Tibial artery (tissue), 4 donors: ENCODE results near the gene SSC5D.

Source experiments
- DNase-seq, 2 donors: peaks; one replicate each; pipeline ENCODE4 v3.0.0-alpha.2; 2019
- H3K27ac ChIP-seq, 2 donors: fragments of 200-600 bp; sonication (generic) in 1 of 2; 1 replicate in 1 of 2; 2 replicates in 1 of 2; pipeline ENCODE4 v1.5.1; 2018 to 2019; ENCODE audit warnings: mild to moderate bottlenecking in 1 of 2
- H3K27me3 ChIP-seq, 2 donors: fragments of 200-600 bp; sonication (generic) in 1 of 2; one replicate each; pipeline versions ENCODE4 v1.5.1 to v1.6.0; 2016 to 2019
- H3K36me3 ChIP-seq, 3 donors: fragments of 200-600 bp; sonication (generic) in 2 of 3; one replicate each; pipeline ENCODE4 v1.5.1; 2016 to 2019; ENCODE audit warnings: mild to moderate bottlenecking in 2 of 3
- H3K4me1 ChIP-seq, 4 donors: fragments of 200-600 bp; sonication (generic) in 2 of 4; 1 replicate in 3 of 4; 2 replicates in 1 of 4; pipeline ENCODE4 v1.5.1; 2016 to 2019
- H3K4me3 ChIP-seq, 2 donors: fragments of 200-600 bp; sonication (generic) in 1 of 2; 1 replicate in 1 of 2; 2 replicates in 1 of 2; pipeline ENCODE4 v1.5.1; 2018 to 2019; ENCODE audit warnings: mild to moderate bottlenecking in 2 of 2
- H3K9me3 ChIP-seq, 3 donors: fragments of 200-600 bp; sonication (generic) in 1 of 3; one replicate each; pipeline ENCODE4 v1.5.1; 2016 to 2019
- intact Hi-C: fragments of 100-400 bp; cut with DNase I; formaldehyde crosslinking; loops from one replicate; pipeline ENCODE4 v1.15.0; 2023; ENCODE audit warnings: low total_unique reads
- TF ChIP-seq, protein P1 (sequence below), 2 experiments: fragments of 200-600 bp in 1 of 2; fragments of 450-650 bp in 1 of 2; IDR thresholded peaks; one replicate each; pipeline ENCODE4 v1.5.1; 2017 to 2019; ENCODE audit warnings: antibody characterized with exemption in 2 of 2, mild to moderate bottlenecking in 1 of 2, moderate library complexity in 1 of 2

Gene SSC5D

DNA sequence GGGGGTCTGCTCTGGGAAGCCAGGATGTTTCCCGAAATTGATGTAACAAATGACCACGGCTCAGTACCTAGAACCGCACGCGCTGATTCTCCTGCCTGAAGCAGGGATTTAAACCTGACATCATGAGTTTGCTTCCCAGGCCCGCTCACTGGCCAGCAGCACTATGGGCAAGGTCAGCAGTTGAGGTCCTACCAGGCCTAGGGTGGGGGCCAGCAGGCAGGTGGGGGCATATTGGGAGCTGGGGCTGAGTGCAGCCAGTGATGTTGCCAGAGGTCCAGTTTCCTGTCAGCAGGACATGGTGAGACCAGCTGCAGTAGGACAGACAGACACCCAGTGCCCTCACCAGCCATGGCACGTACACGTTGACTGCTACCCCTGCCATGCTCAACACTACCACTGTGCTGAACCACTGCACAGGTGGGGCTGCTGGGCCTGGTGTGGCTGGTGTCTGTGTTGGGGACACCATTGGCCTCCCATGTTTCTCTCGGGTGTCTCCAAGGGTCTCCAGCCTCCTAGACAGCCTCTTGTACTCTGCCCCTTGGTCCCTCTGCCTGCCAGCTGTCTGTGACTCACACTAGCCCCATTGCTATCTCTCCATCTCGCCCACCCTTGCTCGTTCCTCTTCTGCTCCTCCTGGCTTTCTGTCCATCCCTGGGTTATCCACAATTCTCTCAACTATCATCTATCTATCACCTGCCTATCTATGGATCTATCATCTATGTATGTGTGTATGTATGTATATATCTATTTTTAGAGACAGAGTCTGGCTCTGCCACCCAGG is 22.6 kb upstream of the SSC5D start:
- intact Hi-C loops = loop anchor here (2.0 kb wide), 1 partner anchor 39 kb away; no protein-coding TSS in a partner anchor

DNA sequence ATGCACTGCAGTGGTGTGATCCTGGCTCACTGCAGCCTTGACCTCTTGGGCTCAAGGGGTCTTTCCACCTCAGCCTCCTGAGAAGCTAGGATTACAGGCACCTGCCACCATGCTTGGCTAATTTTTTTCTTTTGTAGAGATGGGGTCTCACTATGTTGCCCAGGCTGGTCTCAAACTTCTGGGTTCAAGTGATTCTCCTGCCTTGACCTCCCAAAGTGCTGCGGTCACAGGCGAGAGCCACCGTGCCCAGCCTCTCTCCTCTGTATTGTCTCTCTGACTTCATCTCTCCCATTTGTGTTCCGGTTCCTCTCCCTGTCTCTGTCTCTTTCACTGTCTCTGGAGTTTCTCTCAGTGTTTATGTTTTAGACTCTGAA is 22.0 kb upstream of the SSC5D start:
- no peaks in the 10 kb centered on the region for H3K9me3 ChIP-seq
- peaks cover 0 to 12% (median 6%) of the 10 kb centered on the region in 4 donors for H3K4me1 ChIP-seq
- no peak overlapping the region for H3K4me3 ChIP-seq
- H3K27ac ChIP-seq = no peak overlapping the region
- no peak for DNase-seq
- TF ChIP-seq, protein P1, sequence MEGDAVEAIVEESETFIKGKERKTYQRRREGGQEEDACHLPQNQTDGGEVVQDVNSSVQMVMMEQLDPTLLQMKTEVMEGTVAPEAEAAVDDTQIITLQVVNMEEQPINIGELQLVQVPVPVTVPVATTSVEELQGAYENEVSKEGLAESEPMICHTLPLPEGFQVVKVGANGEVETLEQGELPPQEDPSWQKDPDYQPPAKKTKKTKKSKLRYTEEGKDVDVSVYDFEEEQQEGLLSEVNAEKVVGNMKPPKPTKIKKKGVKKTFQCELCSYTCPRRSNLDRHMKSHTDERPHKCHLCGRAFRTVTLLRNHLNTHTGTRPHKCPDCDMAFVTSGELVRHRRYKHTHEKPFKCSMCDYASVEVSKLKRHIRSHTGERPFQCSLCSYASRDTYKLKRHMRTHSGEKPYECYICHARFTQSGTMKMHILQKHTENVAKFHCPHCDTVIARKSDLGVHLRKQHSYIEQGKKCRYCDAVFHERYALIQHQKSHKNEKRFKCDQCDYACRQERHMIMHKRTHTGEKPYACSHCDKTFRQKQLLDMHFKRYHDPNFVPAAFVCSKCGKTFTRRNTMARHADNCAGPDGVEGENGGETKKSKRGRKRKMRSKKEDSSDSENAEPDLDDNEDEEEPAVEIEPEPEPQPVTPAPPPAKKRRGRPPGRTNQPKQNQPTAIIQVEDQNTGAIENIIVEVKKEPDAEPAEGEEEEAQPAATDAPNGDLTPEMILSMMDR (IDR thresholded peaks at IDR 0.05) = no peak
- no peaks in the 10 kb centered on the region for H3K36me3 ChIP-seq
- intact Hi-C loops = loop anchor here (2.0 kb wide), 1 partner anchor 39 kb away; no protein-coding TSS in a partner anchor
- H3K27me3 ChIP-seq = no peaks in the 10 kb centered on the region

More for the DNA sequence above, 22.6 kb upstream of the SSC5D start:
- DNase-seq = no peak
- H3K36me3 ChIP-seq = no peaks in the 10 kb centered on the region
- TF ChIP-seq, protein P1 (IDR thresholded peaks at IDR 0.05) = no peak
- H3K4me3 ChIP-seq = no peak overlapping the region
- no peaks in the 10 kb centered on the region for H3K27me3 ChIP-seq
- H3K4me1 ChIP-seq = peaks cover 0 to 18% (median 11%) of the 10 kb centered on the region in 4 donors
- no peak overlapping the region for H3K27ac ChIP-seq
- no peaks in the 10 kb centered on the region for H3K9me3 ChIP-seq

DNA sequence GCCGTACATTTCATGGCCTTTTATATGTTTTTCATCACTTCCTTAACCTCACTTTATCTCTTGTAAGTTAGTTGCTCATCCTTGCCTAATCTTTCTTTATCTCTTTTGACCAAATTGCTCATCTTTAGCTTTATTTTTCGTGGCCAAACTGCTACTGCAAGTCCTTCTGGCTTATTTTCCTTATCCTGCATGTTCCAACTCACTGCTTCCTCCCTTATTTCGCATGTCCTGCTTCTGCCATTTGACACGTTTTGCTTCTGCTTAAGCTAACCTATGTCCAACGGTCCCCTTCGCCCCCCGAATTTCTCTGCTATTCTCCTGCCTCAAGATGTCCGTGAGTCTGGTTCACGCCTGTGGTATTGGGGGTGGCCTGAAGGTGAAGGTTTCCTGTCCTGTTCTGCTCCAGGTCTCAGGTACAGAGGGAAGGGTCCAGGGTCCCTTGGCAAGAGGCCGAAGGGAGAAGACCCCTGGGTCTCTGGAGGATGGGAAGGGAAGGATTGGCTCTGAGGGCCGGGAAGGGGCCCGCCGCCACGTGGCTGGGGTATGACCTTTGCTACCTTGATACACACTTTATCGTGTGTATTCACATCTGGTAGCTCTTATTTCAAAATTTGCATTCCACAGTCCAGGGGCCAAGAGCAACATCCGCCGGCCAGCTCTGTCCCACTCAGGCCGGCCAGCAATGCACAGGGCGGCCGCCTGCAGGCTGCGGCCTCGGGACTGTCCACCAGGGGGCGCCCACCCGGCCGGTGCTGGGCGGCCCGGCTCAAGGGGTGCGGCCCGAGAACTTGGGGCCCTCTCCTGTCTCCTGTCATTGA is 20.8 kb upstream of the SSC5D start:
- intact Hi-C loops = loop anchor here (2.0 kb wide), 1 partner anchor 37 kb away; no protein-coding TSS in a partner anchor
- no peaks in the 10 kb centered on the region for H3K36me3 ChIP-seq
- peak; percentile 69 to 81 for DNase-seq

DNA sequence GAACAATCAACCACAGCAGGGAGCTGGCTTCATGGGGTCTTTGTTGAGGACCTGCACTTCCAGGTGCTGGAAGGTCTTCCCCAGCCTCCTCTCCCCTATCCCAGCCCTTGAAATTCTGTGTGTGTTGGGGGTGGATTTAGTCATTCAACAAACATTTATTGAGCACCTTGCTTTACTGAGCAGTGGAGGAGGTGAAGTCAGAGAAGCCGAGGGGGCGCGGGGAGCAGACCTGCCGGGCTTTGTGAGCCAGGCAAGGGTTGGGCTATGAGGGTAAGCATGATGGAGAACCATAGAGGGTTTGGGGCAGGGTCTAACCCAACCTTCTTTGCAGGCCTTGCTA is 20.2 kb upstream of the SSC5D start:
- Histone ChIP-seq H3K36me3 (no peaks in the 10 kb centered on the region), H3K4me1 (peaks cover 0 to 9% (median 3%) of the 10 kb centered on the region in 4 donors), H3K27ac (no peak overlapping the region), H3K4me3 (no peak overlapping the region), H3K9me3 (no peaks in the 10 kb centered on the region), H3K27me3 (peaks cover 0 to 5% of the 10 kb centered on the region in 2 donors)
- TF ChIP-seq, protein P1 (IDR thresholded peaks at IDR 0.05) = no peak
- DNase-seq = peak in 1 of 2 donors; percentile 64
- intact Hi-C loops = no loop called here

More for the DNA sequence above, 20.8 kb upstream of the SSC5D start:
- peaks cover 0 to 1% of the 10 kb centered on the region in 2 donors for H3K27me3 ChIP-seq
- TF ChIP-seq, protein P1 (IDR thresholded peaks at IDR 0.05) = peak; percentile 93 to 98
- no peak overlapping the region for H3K4me3 ChIP-seq
- H3K27ac ChIP-seq = no peak overlapping the region
- H3K4me1 ChIP-seq = peaks cover 0 to 9% (median 3%) of the 10 kb centered on the region in 4 donors
- H3K9me3 ChIP-seq = no peaks in the 10 kb centered on the region

DNA sequence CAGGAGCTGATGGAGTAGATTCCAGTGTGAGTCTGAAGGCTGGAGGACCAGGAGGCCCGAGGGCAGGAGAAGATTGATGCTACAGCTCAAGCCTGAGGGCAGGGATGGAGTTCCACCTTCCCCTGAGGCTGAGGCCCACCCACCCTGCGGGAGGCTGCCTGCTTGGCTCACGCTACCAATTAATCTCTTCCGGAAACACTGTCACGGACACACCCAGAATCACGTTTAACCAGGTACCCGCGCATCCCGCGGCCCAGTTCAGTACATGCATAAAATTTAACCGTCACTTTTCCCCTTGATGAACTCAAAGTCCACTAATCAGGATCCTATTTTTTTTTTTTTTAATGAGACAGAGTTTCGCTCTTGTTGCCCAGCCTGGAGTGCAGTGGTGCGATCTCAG is 17.0 kb upstream of the SSC5D start:
- TF ChIP-seq, protein P1 (IDR thresholded peaks at IDR 0.05) = no peak
- no peak overlapping the region for H3K4me3 ChIP-seq
- peaks cover 0 to 12% of the 10 kb centered on the region in 2 donors for H3K27me3 ChIP-seq
- H3K4me1 ChIP-seq = peaks cover 0 to 20% (median 6%) of the 10 kb centered on the region in 4 donors
- intact Hi-C loops = no loop called here
- no peak overlapping the region for H3K27ac ChIP-seq
- no peaks in the 10 kb centered on the region for H3K9me3 ChIP-seq
- no peak for DNase-seq
- H3K36me3 ChIP-seq = no peaks in the 10 kb centered on the region
